Measurements from ENCODE around the gene ARMC6.

DNA sequence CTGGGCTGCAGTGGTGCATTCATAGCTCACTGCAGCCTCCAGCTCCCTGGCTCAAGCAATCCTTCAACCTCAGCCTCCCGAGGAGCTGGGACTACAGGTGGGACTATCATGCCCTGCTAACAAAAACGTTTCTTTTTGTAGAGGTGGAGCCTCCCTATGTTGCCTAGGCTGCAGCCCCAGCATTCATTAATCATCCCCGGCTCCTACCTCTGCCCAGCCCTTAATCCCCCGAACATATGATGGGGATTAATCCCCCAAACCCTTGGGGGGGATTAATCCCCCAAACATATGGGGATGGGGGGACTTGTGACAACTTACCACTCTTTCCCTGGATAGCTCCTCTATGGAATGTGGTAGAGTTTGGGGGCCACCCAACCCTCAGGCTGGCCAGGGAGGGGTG lies 45.9 kb upstream of the ARMC6 start:
- TF ChIP-seq, protein P1, sequence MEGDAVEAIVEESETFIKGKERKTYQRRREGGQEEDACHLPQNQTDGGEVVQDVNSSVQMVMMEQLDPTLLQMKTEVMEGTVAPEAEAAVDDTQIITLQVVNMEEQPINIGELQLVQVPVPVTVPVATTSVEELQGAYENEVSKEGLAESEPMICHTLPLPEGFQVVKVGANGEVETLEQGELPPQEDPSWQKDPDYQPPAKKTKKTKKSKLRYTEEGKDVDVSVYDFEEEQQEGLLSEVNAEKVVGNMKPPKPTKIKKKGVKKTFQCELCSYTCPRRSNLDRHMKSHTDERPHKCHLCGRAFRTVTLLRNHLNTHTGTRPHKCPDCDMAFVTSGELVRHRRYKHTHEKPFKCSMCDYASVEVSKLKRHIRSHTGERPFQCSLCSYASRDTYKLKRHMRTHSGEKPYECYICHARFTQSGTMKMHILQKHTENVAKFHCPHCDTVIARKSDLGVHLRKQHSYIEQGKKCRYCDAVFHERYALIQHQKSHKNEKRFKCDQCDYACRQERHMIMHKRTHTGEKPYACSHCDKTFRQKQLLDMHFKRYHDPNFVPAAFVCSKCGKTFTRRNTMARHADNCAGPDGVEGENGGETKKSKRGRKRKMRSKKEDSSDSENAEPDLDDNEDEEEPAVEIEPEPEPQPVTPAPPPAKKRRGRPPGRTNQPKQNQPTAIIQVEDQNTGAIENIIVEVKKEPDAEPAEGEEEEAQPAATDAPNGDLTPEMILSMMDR (IDR thresholded peaks at IDR 0.05): no peak
- no peak for TF ChIP-seq POLR2A (IDR thresholded peaks at IDR 0.05)
